Neural progenitor cell (in vitro differentiated cells): ENCODE results near the gene CAPZB.

Source experiments
- CTCF ChIP-seq: fragments of 200-600 bp; sonication (generic); IDR thresholded peaks from 2 replicates; pipeline ENCODE4 v1.5.1; 2017; ENCODE audit warnings: antibody characterized with exemption, mild to moderate bottlenecking
- EZH2 ChIP-seq: fragments of 200-600 bp; sonication (generic); IDR thresholded peaks from 2 replicates; pipeline ENCODE4 v1.6.1; 2017; ENCODE audit warnings: antibody characterized with exemption, mild to moderate bottlenecking, moderate library complexity

- TF ChIP-seq CTCF, result no peak
- TF ChIP-seq EZH2, result no peak
Measured at GRCh38 chr1:19525607-19526545, 40.5 kb upstream of the CAPZB start.
